Stimulated activated CD4-positive, alpha-beta T cell treated with anti-CD3 and anti-CD28 coated beads, TNF-alpha, amount 100 ng/mL, for 4 hours (primary cell): ENCODE measurements around the gene PDE4D.
"Not testable (repeated sequence)": the region's sequence is repeated elsewhere in the genome, so short reads cannot be mapped to it uniquely, and the experiment has no call there.

Experiments
- DNase-seq, 3 experiments: peaks; one replicate each; pipeline ENCODE4 v3.0.0-alpha.2; 2020; ENCODE audit warnings: low read depth in 3 of 3

Gene PDE4D

DNA sequence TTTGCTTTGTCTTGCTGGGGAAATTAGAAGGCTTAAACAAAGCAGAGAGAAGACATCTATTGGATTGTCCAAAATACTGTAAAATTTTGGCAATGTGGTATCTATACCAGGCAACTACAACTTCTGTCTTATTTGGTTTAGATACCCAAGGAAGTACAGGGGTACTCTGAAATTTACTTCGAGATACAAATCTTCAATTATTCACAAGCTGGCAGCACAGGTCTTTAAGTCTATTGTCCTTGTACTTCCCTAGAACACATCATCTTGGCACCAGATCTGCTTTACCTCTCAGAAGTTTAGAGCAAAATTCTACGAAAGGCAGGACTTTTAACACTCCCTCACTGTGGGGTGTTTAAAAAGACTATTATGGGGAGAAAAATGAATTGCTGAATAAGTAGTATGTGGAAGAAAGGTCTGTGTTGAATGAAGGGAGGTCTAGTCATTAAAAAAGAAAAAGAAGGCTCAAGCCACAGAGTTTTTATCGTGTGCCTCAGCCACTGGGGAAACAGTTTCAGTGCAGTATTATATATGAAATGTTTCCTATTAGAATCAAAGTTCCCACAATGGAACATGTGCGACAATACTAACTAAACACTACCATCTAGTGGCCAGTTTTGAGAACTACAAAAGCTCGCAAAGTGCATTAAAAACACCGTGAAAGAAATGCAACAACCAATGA, 93.7 kb downstream of the PDE4D start:
- no peak for DNase-seq

GRCh38 chr5:59798862-59799667, 94.5 kb downstream of the PDE4D start:
- DNase-seq = no peak

DNA sequence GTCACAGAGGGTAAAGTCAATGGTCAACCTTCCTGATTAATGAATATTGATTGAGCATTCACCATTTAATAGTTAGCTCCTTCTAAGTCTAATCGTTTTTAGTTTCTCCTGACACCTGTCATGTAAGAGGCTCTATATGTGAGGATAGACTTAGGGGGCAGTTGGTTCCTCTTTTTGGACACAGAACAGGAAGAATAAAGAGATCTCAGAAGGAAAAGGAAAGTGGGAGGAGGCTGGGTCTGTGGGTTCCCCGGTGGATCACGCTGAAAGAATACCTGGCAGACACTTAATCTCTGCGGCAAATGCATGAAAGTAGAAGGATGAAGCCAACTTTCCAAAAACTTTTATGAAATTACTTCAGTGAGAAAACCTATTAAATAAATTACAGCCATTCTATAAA, 98.4 kb downstream of the PDE4D start:
- no peak for DNase-seq

DNA sequence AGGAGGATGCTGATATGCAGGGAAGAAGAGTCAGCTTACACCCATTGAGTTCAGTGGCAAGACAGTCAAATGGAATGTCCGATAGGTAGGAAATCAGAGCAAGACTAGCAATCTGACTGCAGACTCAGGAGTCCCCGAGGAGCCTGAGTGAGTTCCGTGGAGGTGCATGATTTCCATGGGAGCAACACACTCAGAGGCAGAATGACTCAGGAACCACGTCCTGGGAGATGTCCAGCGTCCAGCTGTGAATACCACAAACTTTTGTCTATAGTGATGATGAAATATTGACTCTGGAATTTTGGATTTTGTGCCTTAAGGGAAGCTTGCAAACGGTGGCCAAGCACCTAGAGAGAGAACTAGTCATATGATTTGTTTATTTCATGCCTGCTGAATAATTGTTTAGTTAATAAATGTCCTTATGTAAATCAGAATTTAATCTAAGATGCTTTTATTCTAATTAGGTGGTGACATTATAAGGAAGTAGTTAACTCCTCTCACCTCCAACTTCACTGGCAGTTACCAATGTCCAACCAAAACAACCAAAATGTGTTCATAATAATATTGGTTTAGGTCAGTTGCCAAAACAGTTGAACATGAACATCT, 100.4 kb downstream of the PDE4D start:
- DNase-seq = no peak

- no peak for DNase-seq
Observed at GRCh38 chr5:59791617-59792016, 101.9 kb downstream of the PDE4D start.

- DNase-seq = no peak
Observed at GRCh38 chr5:59790776-59791475, 102.6 kb downstream of the PDE4D start.

- no peak for DNase-seq
Observed at GRCh38 chr5:59790376-59790775, 103.2 kb downstream of the PDE4D start.

DNA sequence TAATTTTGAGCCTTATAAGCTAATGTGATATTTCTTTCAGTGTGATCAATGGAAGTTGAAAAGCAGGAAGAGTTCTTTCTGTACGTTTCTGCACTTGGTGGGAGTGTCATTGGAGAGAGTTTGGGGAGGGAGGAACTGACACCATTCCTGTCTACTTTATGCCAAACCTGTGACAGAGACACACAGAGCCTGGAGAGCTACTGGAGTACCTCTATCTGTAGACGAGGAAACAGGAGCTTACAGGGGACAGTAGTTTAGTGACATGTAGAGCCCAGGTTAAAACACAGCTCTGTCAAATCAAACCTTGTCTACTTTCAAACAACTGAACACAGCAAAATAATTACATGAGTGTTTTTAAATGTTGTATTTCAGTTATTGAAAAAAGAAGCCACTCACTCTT, 103.6 kb downstream of the PDE4D start:
- no peak for DNase-seq

DNA sequence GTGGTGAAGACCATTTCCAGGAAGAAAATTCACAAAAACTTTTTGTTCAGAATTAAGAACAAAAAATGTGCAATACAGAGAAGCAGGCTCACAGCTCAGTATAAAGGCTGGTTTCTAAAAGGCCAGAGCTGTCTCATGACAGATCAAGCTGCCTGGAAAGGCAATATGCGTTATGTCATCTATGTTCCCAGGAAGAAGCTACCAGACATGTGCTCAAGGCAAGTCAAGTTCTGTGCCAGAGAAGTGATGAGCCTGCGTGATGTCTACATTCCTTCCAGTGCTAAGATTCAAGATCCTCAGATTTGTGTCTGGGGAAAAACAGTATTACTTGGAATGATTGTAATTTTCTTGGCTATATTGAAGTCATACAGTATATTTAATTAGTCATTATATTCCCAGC, 104.3 kb downstream of the PDE4D start:
- no peak for DNase-seq

GRCh38 chr5:59786334-59786805, 107.2 kb downstream of the PDE4D start:
- DNase-seq = no peak

- DNase-seq = no peak
Observed at GRCh38 chr5:59785676-59786333, 107.7 kb downstream of the PDE4D start.

- not testable (repeated sequence) for DNase-seq
Observed at GRCh38 chr5:59784708-59785107, 108.8 kb downstream of the PDE4D start.

- DNase-seq = no peak
Observed at GRCh38 chr5:59783264-59783663, 110.3 kb downstream of the PDE4D start.

DNA sequence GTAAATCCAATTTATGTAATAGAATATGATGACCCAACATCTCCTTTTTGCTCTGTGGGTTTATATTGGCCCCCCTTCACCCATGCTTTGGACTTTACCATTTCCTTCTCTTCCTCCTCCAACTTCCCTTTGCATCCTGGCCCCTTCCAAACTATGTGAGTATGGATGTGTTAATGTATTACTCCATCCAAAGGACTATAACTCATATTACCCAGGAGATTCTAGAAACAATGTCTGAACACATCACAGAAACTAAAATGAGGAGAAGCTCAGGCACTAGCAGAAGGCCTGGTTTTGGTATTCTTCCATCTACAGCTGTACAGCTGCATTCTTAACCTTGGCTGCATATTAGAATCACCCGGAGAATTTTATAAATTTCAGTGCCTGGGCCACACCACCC, 110.7 kb downstream of the PDE4D start:
- DNase-seq = no peak

GRCh38 chr5:59779453-59779852, 114.1 kb downstream of the PDE4D start:
- DNase-seq = no peak

DNA sequence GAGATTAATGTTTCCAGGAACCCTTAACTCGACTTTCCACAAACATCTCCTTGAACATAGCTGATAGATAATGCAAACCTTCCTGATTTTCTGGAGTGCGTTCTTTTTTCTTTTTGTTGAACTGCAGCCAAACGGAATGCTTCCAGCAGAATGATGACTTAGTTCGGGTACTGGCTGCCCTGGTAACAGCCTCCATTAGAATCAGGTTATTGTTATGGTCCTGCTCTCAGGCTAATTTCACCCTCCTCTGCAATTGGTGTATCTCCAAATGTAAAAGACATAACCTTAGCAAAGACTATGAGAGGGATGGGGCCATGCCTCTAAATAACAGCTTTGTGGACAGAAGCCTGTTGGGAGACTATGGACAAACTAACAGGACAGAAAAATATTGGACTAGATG, 116.5 kb downstream of the PDE4D start:
- no peak for DNase-seq

- DNase-seq = no peak
Observed at GRCh38 chr5:59773294-59773693, 120.2 kb downstream of the PDE4D start.

DNA sequence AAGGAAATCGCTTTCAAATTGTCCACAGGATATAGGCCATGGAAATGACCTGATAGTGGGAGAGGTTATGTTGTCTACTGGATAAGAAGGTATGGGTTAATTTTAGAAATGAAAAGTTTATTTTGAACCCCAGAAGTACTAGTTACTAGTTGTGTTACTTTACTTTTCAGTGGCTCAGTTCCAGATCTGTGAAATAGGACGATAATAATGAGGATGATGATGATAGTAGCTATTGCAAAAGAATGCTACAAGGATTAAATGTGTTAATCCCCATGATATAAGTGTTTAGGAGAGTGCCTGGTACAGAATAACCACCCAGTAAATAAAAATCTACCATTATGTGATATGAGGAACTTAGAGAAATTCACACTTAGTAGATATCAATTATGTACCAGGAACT, 120.8 kb downstream of the PDE4D start:
- no peak for DNase-seq

- DNase-seq = no peak
Observed at GRCh38 chr5:59772206-59772605, 121.3 kb downstream of the PDE4D start.

DNA sequence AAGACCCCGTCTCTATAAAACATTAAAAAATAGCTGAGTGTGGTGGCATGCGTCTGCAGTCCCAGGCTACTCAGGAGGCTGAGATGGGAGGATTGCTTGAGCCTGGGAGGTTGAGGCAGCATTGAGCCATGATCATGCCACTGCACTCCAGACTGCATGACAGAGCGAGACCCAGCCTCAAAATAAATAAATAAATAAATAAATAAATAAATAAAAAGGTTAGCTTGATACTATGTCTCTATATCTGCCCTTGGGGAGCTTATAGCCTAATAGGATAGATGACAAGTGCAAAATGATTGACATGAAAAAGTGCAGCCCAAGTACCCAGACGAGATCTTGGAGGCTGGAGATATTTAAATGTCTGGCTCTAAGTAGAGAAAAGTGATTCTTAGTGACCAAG, 122.6 kb downstream of the PDE4D start:
- DNase-seq = no peak

DNA sequence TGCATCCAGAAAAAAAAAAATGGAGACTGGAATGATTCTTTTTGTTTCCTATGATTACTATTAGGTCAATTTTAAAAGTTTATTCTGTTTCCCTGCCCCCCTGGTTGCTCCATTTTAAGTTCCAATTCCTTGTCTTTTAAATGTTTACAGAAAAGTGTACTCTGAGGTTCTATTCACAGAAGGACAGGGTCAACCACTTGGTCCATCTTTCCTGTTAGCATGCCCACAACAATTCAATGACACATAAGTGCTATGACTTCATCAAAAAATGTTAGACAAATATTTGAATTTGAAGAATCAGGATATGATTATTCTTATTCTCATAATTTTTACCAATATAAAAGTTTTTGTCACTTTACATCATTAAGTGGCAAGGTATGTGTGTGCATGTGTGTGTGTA, 123.7 kb downstream of the PDE4D start:
- DNase-seq = no peak

DNA sequence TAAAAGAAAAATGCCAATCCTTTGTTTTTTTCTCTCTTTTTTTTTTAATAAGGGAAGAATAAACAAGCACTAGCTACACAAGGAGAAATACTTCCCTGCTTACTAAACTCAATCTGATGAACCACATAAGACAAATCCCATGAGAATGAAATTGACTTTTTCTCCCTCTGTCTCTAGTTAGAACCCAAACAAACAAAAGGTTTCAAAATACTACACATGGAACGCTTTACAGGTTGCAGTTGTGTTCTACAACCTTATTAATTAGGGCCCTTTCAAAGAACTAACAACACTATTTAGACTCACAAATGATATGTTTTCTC, 124.5 kb downstream of the PDE4D start:
- no peak for DNase-seq
